ENCODE measurements around the gene HYI.

DNA sequence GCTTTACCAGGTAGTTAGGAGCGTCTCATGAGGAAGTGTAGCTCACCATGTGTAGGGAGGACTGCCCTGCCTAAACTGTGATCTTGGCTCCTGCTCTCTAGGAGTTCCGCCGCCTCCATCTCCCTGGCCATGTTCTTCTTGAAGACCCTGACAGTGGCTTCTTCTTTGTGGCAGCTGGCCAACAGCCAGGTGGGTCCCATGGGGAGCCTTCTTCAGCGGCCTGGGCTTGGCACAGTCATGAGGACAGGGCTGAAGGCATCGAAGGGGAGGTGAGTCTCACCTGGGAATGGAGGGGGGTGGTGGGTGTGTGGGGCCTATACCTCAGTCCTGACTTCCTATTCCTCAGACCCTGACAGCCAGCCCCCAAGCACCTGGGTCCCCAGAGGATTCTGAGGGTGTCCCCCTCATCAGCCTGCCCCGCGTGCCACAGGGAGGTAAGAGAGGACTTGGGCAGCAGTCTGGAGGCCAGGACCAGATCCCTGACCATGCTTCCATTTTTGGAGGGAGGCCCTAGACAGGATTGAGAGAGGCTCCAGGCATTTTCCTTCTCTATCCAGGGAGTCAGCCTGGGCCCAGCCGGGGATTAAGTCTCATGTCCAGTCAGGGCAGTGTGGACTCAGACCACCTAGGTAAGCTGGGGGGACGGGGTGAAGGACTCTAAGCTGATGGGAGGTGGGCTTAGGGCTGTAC is 21.4 kb downstream of the HYI start:
- no peak for TF ChIP-seq EZH2 (IDR thresholded peaks at IDR 0.05; ENCODE audit: low read depth)
- TF ChIP-seq, protein P1, sequence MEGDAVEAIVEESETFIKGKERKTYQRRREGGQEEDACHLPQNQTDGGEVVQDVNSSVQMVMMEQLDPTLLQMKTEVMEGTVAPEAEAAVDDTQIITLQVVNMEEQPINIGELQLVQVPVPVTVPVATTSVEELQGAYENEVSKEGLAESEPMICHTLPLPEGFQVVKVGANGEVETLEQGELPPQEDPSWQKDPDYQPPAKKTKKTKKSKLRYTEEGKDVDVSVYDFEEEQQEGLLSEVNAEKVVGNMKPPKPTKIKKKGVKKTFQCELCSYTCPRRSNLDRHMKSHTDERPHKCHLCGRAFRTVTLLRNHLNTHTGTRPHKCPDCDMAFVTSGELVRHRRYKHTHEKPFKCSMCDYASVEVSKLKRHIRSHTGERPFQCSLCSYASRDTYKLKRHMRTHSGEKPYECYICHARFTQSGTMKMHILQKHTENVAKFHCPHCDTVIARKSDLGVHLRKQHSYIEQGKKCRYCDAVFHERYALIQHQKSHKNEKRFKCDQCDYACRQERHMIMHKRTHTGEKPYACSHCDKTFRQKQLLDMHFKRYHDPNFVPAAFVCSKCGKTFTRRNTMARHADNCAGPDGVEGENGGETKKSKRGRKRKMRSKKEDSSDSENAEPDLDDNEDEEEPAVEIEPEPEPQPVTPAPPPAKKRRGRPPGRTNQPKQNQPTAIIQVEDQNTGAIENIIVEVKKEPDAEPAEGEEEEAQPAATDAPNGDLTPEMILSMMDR (conservative IDR thresholded peaks at IDR 0.05): no peak

Measured in PC-9 (cell line).